NCI-H1105 (cell line): Measurements from ENCODE around the gene HLF.
"Not testable (repeated sequence)": the region's sequence is repeated elsewhere in the genome, so short reads cannot be mapped to it uniquely, and the experiment has no call there.

Experiments used
- DNase-seq: peaks from one replicate; lab custom pipeline; 2025; lab: John Stamatoyannopoulos, UW

Gene HLF

GRCh38 chr17:55312852-55313251 lies 48.1 kb downstream of the HLF start:
- DNase-seq, result no peak

- no peak for DNase-seq
These were observed 49.5 kb downstream of the HLF start for GRCh38 chr17:55314061-55314783.

GRCh38 chr17:55314784-55315491 lies 50.2 kb downstream of the HLF start:
- no peak for DNase-seq

- no peak for DNase-seq
These were observed 51.7 kb downstream of the HLF start for GRCh38 chr17:55316499-55316898.

- no peak for DNase-seq
These were observed 52.5 kb downstream of the HLF start for GRCh38 chr17:55317284-55317683.

- no peak for DNase-seq
These were observed 53.3 kb downstream of the HLF start for GRCh38 chr17:55318081-55318480.

GRCh38 chr17:55318715-55319487 lies 54.1 kb downstream of the HLF start:
- DNase-seq, result no peak

GRCh38 chr17:55319933-55320593 lies 55.3 kb downstream of the HLF start:
- no peak for DNase-seq

GRCh38 chr17:55320594-55321426 lies 56.0 kb downstream of the HLF start:
- no peak for DNase-seq

- no peak for DNase-seq
These were observed 56.8 kb downstream of the HLF start for GRCh38 chr17:55321427-55322060.

GRCh38 chr17:55322453-55322985 lies 57.8 kb downstream of the HLF start:
- no peak for DNase-seq

- DNase-seq, result no peak
These were observed 58.9 kb downstream of the HLF start for GRCh38 chr17:55323518-55324295.

GRCh38 chr17:55324296-55324978 lies 59.7 kb downstream of the HLF start:
- DNase-seq, result no peak

- DNase-seq, result no peak
These were observed 60.6 kb downstream of the HLF start for GRCh38 chr17:55325406-55325805.

GRCh38 chr17:55326030-55326429 lies 61.3 kb downstream of the HLF start:
- no peak for DNase-seq

- DNase-seq, result no peak
These were observed 62.7 kb downstream of the HLF start for GRCh38 chr17:55327225-55328088.

GRCh38 chr17:55328514-55328913 lies 63.8 kb downstream of the HLF start:
- not testable (repeated sequence) for DNase-seq

- DNase-seq, result no peak
These were observed 65.7 kb downstream of the HLF start for GRCh38 chr17:55330344-55330933.
